NT2/D1 (cell line): ENCODE measurements around the gene AASDH.

Experiments
- DNase-seq: peaks from one replicate; pipeline ENCODE4 v3.0.0-alpha.2; 2011; ENCODE audit warnings: low read depth, low spot score
- H3K27me3 ChIP-seq: 2 replicates; pipeline ENCODE4 v1.6.0; 2011; ENCODE audit warnings: mild to moderate bottlenecking; ENCODE audit not compliant: insufficient read length, insufficient read depth
- H3K36me3 ChIP-seq: 2 replicates; pipeline ENCODE4 v1.6.1; 2011; ENCODE audit warnings: mild to moderate bottlenecking, low read length, mixed read lengths; ENCODE audit not compliant: insufficient read depth, insufficient read length
- H3K4me1 ChIP-seq: 2 replicates; pipeline ENCODE4 v1.5.1; 2011; ENCODE audit not compliant: insufficient read depth, insufficient read length
- H3K4me3 ChIP-seq: 2 replicates; pipeline ENCODE4 v1.5.1; 2011; ENCODE audit warnings: low read depth; ENCODE audit not compliant: insufficient read length
- H3K9ac ChIP-seq: 2 replicates; pipeline ENCODE4 v1.6.0; 2011; ENCODE audit warnings: low read depth; ENCODE audit not compliant: insufficient read length
- H3K9me3 ChIP-seq: 2 replicates; pipeline ENCODE4 v1.5.1; 2011; ENCODE audit warnings: mild to moderate bottlenecking, low read length; ENCODE audit not compliant: insufficient read depth
- SUZ12 ChIP-seq: IDR thresholded peaks from 2 replicates; pipeline ENCODE4 v1.6.1; 2011; ENCODE audit not compliant: insufficient read length, insufficient read depth; ENCODE audit errors: extremely low read depth
- YY1 ChIP-seq: IDR thresholded peaks from 2 replicates; pipeline ENCODE4 v1.6.1; 2011; ENCODE audit not compliant: insufficient read length, insufficient read depth
- ZNF274 ChIP-seq: IDR thresholded peaks from 2 replicates; pipeline ENCODE4 v1.6.1; 2011; ENCODE audit warnings: mild to moderate bottlenecking, low read depth, low read length

The AASDH gene

GRCh38 chr4:56360071-56360470 lies 27.2 kb downstream of the AASDH start:
- DNase-seq, result no peak
- H3K4me1 ChIP-seq, result no peaks in the 10 kb centered on the region
- H3K36me3 ChIP-seq, result peaks cover 5% of the 10 kb centered on the region
- peaks cover 16% of the 10 kb centered on the region for H3K9me3 ChIP-seq
- H3K27me3 ChIP-seq, result no peaks in the 10 kb centered on the region
- TF ChIP-seq ZNF274 (no peak), YY1 (no peak), SUZ12 (no peak)
- H3K4me3 ChIP-seq, result no peak overlapping the region
- H3K9ac ChIP-seq, result no peak overlapping the region

GRCh38 chr4:56356650-56357049 lies 30.6 kb downstream of the AASDH start:
- H3K36me3 ChIP-seq, result peaks cover 10% of the 10 kb centered on the region
- no peak overlapping the region for H3K9ac ChIP-seq
- DNase-seq, result no peak
- H3K27me3 ChIP-seq, result no peaks in the 10 kb centered on the region
- TF ChIP-seq SUZ12 (no peak), ZNF274 (no peak), YY1 (no peak)
- no peaks in the 10 kb centered on the region for H3K4me1 ChIP-seq
- no peak overlapping the region for H3K4me3 ChIP-seq
- no peaks in the 10 kb centered on the region; the same call in 1 of the 2 replicates for H3K9me3 ChIP-seq

GRCh38 chr4:56348576-56348975 lies 38.7 kb downstream of the AASDH start:
- H3K4me3 ChIP-seq, result no peak overlapping the region
- H3K9ac ChIP-seq, result no peak overlapping the region
- peaks cover 7% of the 10 kb centered on the region for H3K36me3 ChIP-seq
- no peaks in the 10 kb centered on the region for H3K9me3 ChIP-seq
- no peak for DNase-seq
- no peaks in the 10 kb centered on the region for H3K4me1 ChIP-seq
- TF ChIP-seq SUZ12 (no peak), ZNF274 (no peak), YY1 (no peak)
- no peaks in the 10 kb centered on the region for H3K27me3 ChIP-seq

- Histone ChIP-seq H3K27me3 (no peaks in the 10 kb centered on the region), H3K9me3 (no peaks in the 10 kb centered on the region), H3K4me3 (no peak overlapping the region), H3K9ac (no peak overlapping the region), H3K4me1 (no peaks in the 10 kb centered on the region), H3K36me3 (peaks cover 2% of the 10 kb centered on the region)
- TF ChIP-seq YY1 (no peak), SUZ12 (no peak), ZNF274 (no peak)
- no peak for DNase-seq
Measured at GRCh38 chr4:56345458-56345857, 41.8 kb downstream of the AASDH start.

DNA sequence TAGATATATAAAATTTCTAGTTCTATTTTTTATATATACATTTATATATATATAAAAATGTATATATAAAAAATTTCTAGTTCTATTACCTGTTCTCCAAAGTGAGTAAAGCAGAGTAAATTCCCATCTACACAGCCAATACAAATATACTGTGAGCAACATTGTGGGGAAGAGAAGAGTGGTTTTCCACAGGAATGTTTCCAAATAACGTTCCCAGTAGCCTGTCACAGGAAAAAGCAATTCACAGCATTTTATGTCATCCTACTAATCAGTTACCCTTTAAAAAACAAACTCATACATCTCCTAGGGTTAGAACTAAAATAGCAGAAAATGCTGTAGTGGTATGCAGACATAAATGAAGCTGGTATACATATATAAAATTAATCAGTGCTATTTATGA lies 44.5 kb downstream of the AASDH start:
- Histone ChIP-seq H3K4me1 (no peaks in the 10 kb centered on the region), H3K36me3 (peaks cover 3% of the 10 kb centered on the region), H3K27me3 (no peaks in the 10 kb centered on the region), H3K9me3 (peaks cover 11% of the 10 kb centered on the region), H3K9ac (no peak overlapping the region), H3K4me3 (no peak overlapping the region)
- TF ChIP-seq YY1 (no peak), SUZ12 (no peak), ZNF274 (no peak)
- no peak for DNase-seq

DNA sequence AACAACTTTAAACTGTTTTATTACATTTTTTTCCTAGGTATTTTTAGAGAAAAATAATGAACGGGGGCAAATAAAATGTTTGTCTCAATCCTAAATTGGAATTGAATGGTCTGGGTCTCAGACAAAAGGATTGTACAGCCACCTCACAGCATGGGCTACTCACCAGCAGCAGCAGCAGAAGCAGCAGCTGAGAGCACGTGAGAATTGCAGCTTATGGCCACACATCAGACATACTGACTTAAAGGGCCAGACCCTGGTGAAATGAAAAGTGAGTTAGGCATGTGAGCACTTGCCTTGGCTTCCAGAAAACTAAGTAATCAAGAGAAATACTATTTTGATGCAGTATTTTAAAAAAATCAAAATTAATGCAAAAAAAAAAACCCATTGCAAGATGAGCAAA lies 56.6 kb downstream of the AASDH start:
- Histone ChIP-seq H3K9ac (no peak overlapping the region), H3K4me1 (no peaks in the 10 kb centered on the region), H3K36me3 (no peaks in the 10 kb centered on the region), H3K9me3 (no peaks in the 10 kb centered on the region), H3K27me3 (no peaks in the 10 kb centered on the region), H3K4me3 (no peak overlapping the region)
- no peak for DNase-seq
- TF ChIP-seq SUZ12, result no peak
- no peak for TF ChIP-seq YY1
- no peak for TF ChIP-seq ZNF274

DNA sequence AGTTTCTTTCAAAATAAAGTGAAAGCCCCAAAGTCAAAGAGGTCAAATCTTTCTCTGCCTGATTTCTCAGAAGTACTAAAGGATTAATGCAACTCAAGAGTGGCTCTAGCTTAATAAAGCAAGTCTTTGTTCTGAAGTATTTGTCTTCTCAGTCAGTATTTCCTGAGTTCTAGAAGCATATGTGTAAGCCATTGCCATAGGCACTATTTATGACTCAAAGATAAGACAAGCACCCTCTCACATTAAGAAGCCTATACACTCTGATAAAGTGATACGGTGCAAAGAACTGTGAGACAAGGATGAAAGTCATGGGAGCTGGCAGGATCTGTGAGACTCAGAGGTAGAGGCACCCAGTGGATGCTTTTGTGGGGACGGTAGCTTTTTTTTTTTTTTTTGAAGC lies 60.9 kb downstream of the AASDH start:
- Histone ChIP-seq H3K36me3 (peaks cover 5% of the 10 kb centered on the region), H3K27me3 (no peaks in the 10 kb centered on the region), H3K4me3 (no peak overlapping the region), H3K9ac (no peak overlapping the region), H3K9me3 (no peaks in the 10 kb centered on the region), H3K4me1 (no peaks in the 10 kb centered on the region)
- DNase-seq, result no peak
- TF ChIP-seq ZNF274 (no peak), SUZ12 (no peak), YY1 (no peak)
